ENCODE data around the gene TMEM121.
"Not testable (repeated sequence)": the region's sequence is repeated elsewhere in the genome, so short reads cannot be mapped to it uniquely, and the experiment has no call there.

The TMEM121 gene

GRCh38 chr14:105577314-105577861, 51.0 kb downstream of the TMEM121 start:
- H3K4me3 ChIP-seq (ENCODE audit: low read length): peak overlapping the region; percentile 50
- peak overlapping the region; percentile 96 for H3K27ac ChIP-seq (ENCODE audit: low read depth, low read length)
- H3F3A ChIP-seq (ENCODE audit: control insufficient read depth, insufficient read depth): peaks cover 29% of the 10 kb centered on the region
- H3K9me3 ChIP-seq (ENCODE audit: control insufficient read depth, insufficient read depth, low read length): no peaks in the 10 kb centered on the region
- TF ChIP-seq EZH2phosphoT487 (IDR thresholded peaks at IDR 0.05; ENCODE audit: borderline replicate concordance, low read length) (no peak), CTCF (IDR thresholded peaks at IDR 0.05; ENCODE audit: low read depth, low read length, poor library complexity, severe bottlenecking) (no peak)
- H4K20me1 ChIP-seq (ENCODE audit: control insufficient read depth, insufficient read depth, low read depth, low read length): no peaks in the 10 kb centered on the region
- H3K9me2 ChIP-seq (replicated peaks; ENCODE audit: control insufficient read depth, low read length): no peaks in the 10 kb centered on the region
- peak overlapping the region; percentile 60 for H3K4me2 ChIP-seq (ENCODE audit: low read length)
- H3K27me3 ChIP-seq (ENCODE audit: control insufficient read depth, low read length): no peaks in the 10 kb centered on the region
- peaks cover 84% of the 10 kb centered on the region for H3K4me1 ChIP-seq (ENCODE audit: control insufficient read depth, low read length)
- H3K79me2 ChIP-seq (ENCODE audit: control insufficient read depth, low read length): peaks cover 27% of the 10 kb centered on the region
- peaks cover 7% of the 10 kb centered on the region for H3K36me3 ChIP-seq (ENCODE audit: control insufficient read depth, low read length)

- H3K4me2 ChIP-seq (ENCODE audit: low read length): peak overlapping the region; percentile 60
- TF ChIP-seq EZH2phosphoT487 (IDR thresholded peaks at IDR 0.05; ENCODE audit: borderline replicate concordance, low read length) (no peak), CTCF (IDR thresholded peaks at IDR 0.05; ENCODE audit: low read depth, low read length, poor library complexity, severe bottlenecking) (no peak)
- H3K9me3 ChIP-seq (ENCODE audit: control insufficient read depth, insufficient read depth, low read length): no peaks in the 10 kb centered on the region
Observed at GRCh38 chr14:105578070-105578469, 51.7 kb downstream of the TMEM121 start.

GRCh38 chr14:105579221-105579620, 52.8 kb downstream of the TMEM121 start:
- not testable (repeated sequence) for H3K9me3 ChIP-seq (ENCODE audit: control insufficient read depth, insufficient read depth, low read length); H3K27me3 ChIP-seq (ENCODE audit: control insufficient read depth, low read length); H3K4me3 ChIP-seq (ENCODE audit: low read length); H4K20me1 ChIP-seq (ENCODE audit: control insufficient read depth, insufficient read depth, low read depth, low read length); H3K9me2 ChIP-seq (replicated peaks; ENCODE audit: control insufficient read depth, low read length); H3K4me2 ChIP-seq (ENCODE audit: low read length)
- Histone ChIP-seq H3K4me1 (ENCODE audit: control insufficient read depth, low read length) (peaks cover 84% of the 10 kb centered on the region), H3K27ac (ENCODE audit: low read depth, low read length) (peak overlapping the region; percentile 86; the same call in 1 of the 2 replicates), H3F3A (ENCODE audit: control insufficient read depth, insufficient read depth) (peaks cover 29% of the 10 kb centered on the region), H3K36me3 (ENCODE audit: control insufficient read depth, low read length) (peaks cover 11% of the 10 kb centered on the region), H3K79me2 (ENCODE audit: control insufficient read depth, low read length) (peaks cover 29% of the 10 kb centered on the region)

More at GRCh38 chr14:105578070-105578469, 51.7 kb downstream of the TMEM121 start:
- H3K9me2 ChIP-seq (replicated peaks; ENCODE audit: control insufficient read depth, low read length): no peaks in the 10 kb centered on the region
- H3F3A ChIP-seq (ENCODE audit: control insufficient read depth, insufficient read depth): peaks cover 33% of the 10 kb centered on the region
- H3K27me3 ChIP-seq (ENCODE audit: control insufficient read depth, low read length): no peaks in the 10 kb centered on the region
- H3K36me3 ChIP-seq (ENCODE audit: control insufficient read depth, low read length): peaks cover 11% of the 10 kb centered on the region
- peak overlapping the region; percentile 96 for H3K27ac ChIP-seq (ENCODE audit: low read depth, low read length)
- peaks cover 84% of the 10 kb centered on the region for H3K4me1 ChIP-seq (ENCODE audit: control insufficient read depth, low read length)
- H4K20me1 ChIP-seq (ENCODE audit: control insufficient read depth, insufficient read depth, low read depth, low read length): no peaks in the 10 kb centered on the region
- H3K79me2 ChIP-seq (ENCODE audit: control insufficient read depth, low read length): peaks cover 32% of the 10 kb centered on the region
- H3K4me3 ChIP-seq (ENCODE audit: low read length): peak overlapping the region; percentile 50
